H1 (cell line): ENCODE data around the gene GJC3. TPM values are rescaled to one million over a fixed set of nuclear protein-coding genes. Genes with fewer than 3 reads are reported as not detected.
A peak's percentile ranks its signal among the peaks of the same experiment; 100 is the strongest.

Experiments used
- CTCF ChIA-PET: fragments of 300-600 bp; sonication (Branson Sonifier 250); formaldehyde crosslinking; loops from one replicate; lab custom pipeline; 2021; ENCODE audit not compliant: partially characterized antibody; lab: Charles Lee
- POLR2A ChIA-PET: fragments of 300-600 bp; sonication (Branson Sonifier 250); formaldehyde crosslinking; loops from one replicate; lab custom pipeline; 2021; ENCODE audit warnings: inconsistent platforms; ENCODE audit not compliant: partially characterized antibody; lab: Charles Lee
- DNase-seq, 2 experiments: peaks; one replicate each; pipeline versions ENCODE4 v3.0.0 to v3.0.0-alpha.2; 2010 to 2022; ENCODE audit warnings: low spot score in 2 of 2, low read depth in 1 of 2, mixed read lengths in 1 of 2
- FAIRE-seq: peaks from 2 replicates; lab custom pipeline; 2011; peaks lifted over from hg19 to GRCh38; lab: Jason Lieb, UNC
- H2AFZ ChIP-seq: 2 replicates; pipeline ENCODE4 v1.8.1; 2012; ENCODE audit warnings: low read length, inconsistent platforms
- H2AK5ac ChIP-seq: 2 replicates; pipeline ENCODE4 v1.6.1; 2013; ENCODE audit warnings: low read depth, low read length
- H2BK120ac ChIP-seq: replicated peaks from 2 replicates; pipeline ENCODE3; 2013; ENCODE audit warnings: low read depth, low read length, inconsistent platforms
- H2BK12ac ChIP-seq: 2 replicates; pipeline ENCODE4 v1.6.1; 2013; ENCODE audit warnings: low read depth, low read length
- H2BK15ac ChIP-seq: 2 replicates; pipeline ENCODE4 v1.6.1; 2013; ENCODE audit warnings: low read length
- H2BK20ac ChIP-seq: 2 replicates; pipeline ENCODE4 v1.6.1; 2013; ENCODE audit warnings: low read length
- H2BK5ac ChIP-seq: 2 replicates; pipeline ENCODE4 v1.6.1; 2013; ENCODE audit warnings: low read depth, low read length
- H3K14ac ChIP-seq: 2 replicates; pipeline ENCODE4 v1.6.1; 2013; ENCODE audit warnings: inconsistent platforms; ENCODE audit not compliant: insufficient read length
- H3K18ac ChIP-seq: 2 replicates; pipeline ENCODE4 v1.6.1; 2013; ENCODE audit warnings: low read length; ENCODE audit errors: extremely low read depth
- H3K23ac ChIP-seq: 2 replicates; pipeline ENCODE4 v1.6.1; 2013; ENCODE audit warnings: inconsistent platforms; ENCODE audit not compliant: insufficient read length
- H3K23me2 ChIP-seq: 2 replicates; pipeline ENCODE4 v1.6.1; 2013; ENCODE audit warnings: low read depth, low read length
- H3K27ac ChIP-seq: 2 replicates; pipeline ENCODE4 v1.6.1; 2011; ENCODE audit warnings: low read depth, low read length, inconsistent platforms
- H3K27me3 ChIP-seq, 4 experiments: replicated peaks in 1 of 4; 1 replicate in 1 of 4; 2 replicates in 3 of 4; pipeline versions ENCODE4 v1.6.1 to v1.8.1; 2011 to 2013; ENCODE audit warnings: low read length in 3 of 4, mild to moderate bottlenecking in 3 of 4, inconsistent platforms in 2 of 4, mixed read lengths in 2 of 4, moderate library complexity in 1 of 4; ENCODE audit not compliant: control insufficient read depth in 3 of 4, insufficient read depth in 3 of 4; ENCODE audit errors: extremely low read depth in 1 of 4
- H3K36me3 ChIP-seq, 4 experiments: 2 replicates each; pipeline versions ENCODE4 v1.6.1 to v1.8.1; 2011 to 2013; ENCODE audit warnings: mild to moderate bottlenecking in 4 of 4, low read length in 3 of 4, moderate library complexity in 2 of 4, control low read depth in 1 of 4, inconsistent platforms in 1 of 4; ENCODE audit not compliant: insufficient read depth in 4 of 4, control insufficient read depth in 2 of 4
- H3K4ac ChIP-seq: replicated peaks from 2 replicates; pipeline ENCODE3; 2013; ENCODE audit warnings: low read length, low read depth, mixed read lengths, inconsistent platforms; ENCODE audit not compliant: insufficient read length
- H3K4me1 ChIP-seq, 4 experiments: replicated peaks in 1 of 4; 1 replicate in 1 of 4; 2 replicates in 3 of 4; pipeline versions ENCODE4 v1.6.1 to v1.8.1; 2011 to 2013; ENCODE audit warnings: low read length in 3 of 4, inconsistent platforms in 2 of 4, mixed read lengths in 1 of 4; ENCODE audit not compliant: insufficient read depth in 4 of 4, control insufficient read depth in 3 of 4
- H3K4me2 ChIP-seq, 2 experiments: 2 replicates each; pipeline versions ENCODE4 v1.6.1 to v1.8.1; 2011 to 2013; ENCODE audit warnings: low read depth in 2 of 2, low read length in 2 of 2, control low read depth in 1 of 2, inconsistent platforms in 1 of 2, mild to moderate bottlenecking in 1 of 2; ENCODE audit not compliant: insufficient read depth in 1 of 2
- H3K4me3 ChIP-seq, 4 experiments: fragments of 200-600, 300-600 bp in 1 of 4; sonication (generic), shearing (Covaris generic), sonication (Bioruptor Twin) in 1 of 4; 2 replicates each; pipeline versions ENCODE4 v1.5.1 to v1.8.1; 2011 to 2016; ENCODE audit warnings: low read length in 4 of 4, low read depth in 3 of 4, control low read depth in 2 of 4, inconsistent platforms in 2 of 4, mild to moderate bottlenecking in 2 of 4, mixed read lengths in 1 of 4, moderate library complexity in 1 of 4; ENCODE audit not compliant: insufficient read depth in 2 of 4; ENCODE audit errors: extremely low read depth in 1 of 4
- H3K56ac ChIP-seq: replicated peaks from 2 replicates; pipeline ENCODE3; 2013; ENCODE audit warnings: low read depth, mild to moderate bottlenecking, mixed read lengths, low read length, inconsistent platforms; ENCODE audit not compliant: insufficient read length
- H3K79me1 ChIP-seq: 2 replicates; pipeline ENCODE4 v1.6.1; 2013; ENCODE audit warnings: low read depth, low read length, control low read depth
- H3K79me2 ChIP-seq, 2 experiments: 2 replicates each; pipeline versions ENCODE4 v1.6.1 to v1.8.1; 2012 to 2013; ENCODE audit warnings: low read length in 2 of 2, mild to moderate bottlenecking in 2 of 2, inconsistent platforms in 1 of 2; ENCODE audit not compliant: insufficient read depth in 2 of 2, control insufficient read depth in 1 of 2
- H3K9ac ChIP-seq, 4 experiments: replicated peaks in 1 of 4; 1 replicate in 1 of 4; 2 replicates in 3 of 4; pipeline versions ENCODE4 v1.6.1 to v1.8.1; 2011 to 2013; ENCODE audit warnings: low read depth in 3 of 4, low read length in 3 of 4, control low read depth in 2 of 4, mild to moderate bottlenecking in 2 of 4, moderate library complexity in 2 of 4, inconsistent platforms in 1 of 4; ENCODE audit errors: extremely low read depth in 1 of 4
- H3K9me3 ChIP-seq, 2 experiments: 2 replicates each; pipeline versions ENCODE4 v1.6.1 to v1.8.1; 2012 to 2013; ENCODE audit warnings: mild to moderate bottlenecking in 2 of 2, moderate library complexity in 2 of 2, control low read depth in 1 of 2, inconsistent platforms in 1 of 2, low read depth in 1 of 2, low read length in 1 of 2, mixed read lengths in 1 of 2; ENCODE audit not compliant: insufficient read depth in 2 of 2
- H4K20me1 ChIP-seq, 2 experiments: replicated peaks in 1 of 2; 2 replicates each; pipeline versions ENCODE3 to v1.8.1; 2011 to 2013; ENCODE audit warnings: inconsistent platforms in 2 of 2, low read length in 2 of 2, mild to moderate bottlenecking in 1 of 2; ENCODE audit not compliant: insufficient read depth in 2 of 2, control insufficient read depth in 1 of 2
- H4K5ac ChIP-seq: 2 replicates; pipeline ENCODE4 v1.6.1; 2013; ENCODE audit warnings: low read length, low read depth, mixed read lengths, inconsistent platforms; ENCODE audit not compliant: insufficient read length
- H4K8ac ChIP-seq: 2 replicates; pipeline ENCODE4 v1.8.0; 2013; ENCODE audit warnings: mild to moderate bottlenecking, moderate library complexity, low read length, inconsistent platforms; ENCODE audit not compliant: insufficient read depth; ENCODE audit errors: extremely low read depth
- H4K91ac ChIP-seq: replicated peaks from 2 replicates; pipeline ENCODE3; 2013; ENCODE audit warnings: low read length, mixed read lengths, inconsistent platforms; ENCODE audit not compliant: insufficient read length
- ASH2L ChIP-seq: fragments of 200-600, 300-600 bp; sonication (generic); IDR thresholded peaks from one replicate; pipeline ENCODE4 v1.7.1; 2017; ENCODE audit warnings: low read length
- CBX8 ChIP-seq: fragments of 300-800, 300-1000 bp; sonication (generic); IDR thresholded peaks from 2 replicates; pipeline ENCODE4 v1.7.1; 2016; ENCODE audit warnings: low read depth, low read length, borderline replicate concordance
- CREB1 ChIP-seq: IDR thresholded peaks from 2 replicates; pipeline ENCODE4 v1.6.1; 2012; ENCODE audit warnings: inconsistent platforms
- EZH2 ChIP-seq: fragments of 200-600 bp; sonication (generic); IDR thresholded peaks from 2 replicates; pipeline ENCODE4 v1.7.1; 2012; ENCODE audit warnings: low read depth, mild to moderate bottlenecking, moderate library complexity, low read length, inconsistent platforms; ENCODE audit not compliant: severe bottlenecking
- GTF2F1 ChIP-seq: IDR thresholded peaks from 2 replicates; pipeline ENCODE4 v1.6.1; 2012; ENCODE audit warnings: low read depth, low read length, improper control_type of control experiment, borderline replicate concordance
- KDM5A ChIP-seq: fragments of 200-600 bp; IDR thresholded peaks from 2 replicates; pipeline ENCODE4 v1.7.1; 2012; ENCODE audit warnings: mild to moderate bottlenecking, low read length, inconsistent platforms, mixed read lengths
- NRF1 ChIP-seq: IDR thresholded peaks from 2 replicates; pipeline ENCODE4 v1.6.1; 2011; ENCODE audit warnings: mild to moderate bottlenecking, low read depth, low read length, improper control_type of control experiment
- PHF8 ChIP-seq: fragments of 200-600 bp; sonication (generic); conservative IDR thresholded peaks from 2 replicates; pipeline ENCODE4 v1.7.1; 2012; ENCODE audit warnings: low read depth, mild to moderate bottlenecking, inconsistent platforms, low read length, moderate library complexity
- RFX5 ChIP-seq: IDR thresholded peaks from 2 replicates; pipeline ENCODE4 v1.6.1; 2011; ENCODE audit warnings: low read depth, low read length, improper control_type of control experiment, borderline replicate concordance
- SP2 ChIP-seq: IDR thresholded peaks from 2 replicates; pipeline ENCODE4 v1.6.1; 2012; ENCODE audit warnings: mild to moderate bottlenecking, low read length, inconsistent platforms
- SRF ChIP-seq: IDR thresholded peaks from 2 replicates; pipeline ENCODE4 v1.6.1; 2011; ENCODE audit warnings: mild to moderate bottlenecking, low read depth, low read length, moderate library complexity
- WGBS, 2 experiments: shearing (Covaris generic) in 1 of 2; methylation state at CpG; one replicate each; pipeline versions ENCODE4 v1.1.6 to v1.1.7; 2013 to 2015; ENCODE audit warnings: low lambda C conversion rate in 2 of 2, mixed read lengths in 2 of 2, inconsistent platforms in 1 of 2, low coverage in 1 of 2, missing lambda C conversion rate in 1 of 2; ENCODE audit not compliant: insufficient replicate concordance in 2 of 2, insufficient coverage in 1 of 2, insufficient read length in 1 of 2; ENCODE audit errors: extremely low coverage in 1 of 2, missing lambda C conversion rate in 1 of 2; 5-methylcytosine and 5-hydroxymethylcytosine counted together
- polyA plus RNA-seq, 7 experiments: library from polyadenylated mRNA; depleted of rRNA in 3 of 7; stranded (reverse) in 5 of 7; unstranded in 2 of 7; fragments of >200 nt in 5 of 7; fragments of 200-250 nt in 2 of 7; gene quantifications; 1 replicate in 5 of 7; 2 replicates in 1 of 7; 4 replicates in 1 of 7; pipeline versions ENCODE4 v1.2.1 to v1.2.3, GENCODE V29; 2011 to 2013; ENCODE audit warnings: missing spikeins in 2 of 7, mixed read lengths in 2 of 7
- total RNA-seq: library from RNA; stranded (reverse); fragmentation: NEBNext Ultra II Directional; extraction: Animal tissue kit (Norgen Biotek cat#: 25700); gene quantifications from 2 replicates; pipeline ENCODE4 v1.2.1, GENCODE V29; 2021
- TF ChIP-seq, protein P1 (sequence below), 3 experiments: IDR thresholded peaks; 1 replicate in 2 of 3; 2 replicates in 1 of 3; pipeline versions ENCODE4 v1.5.1 to v1.6.1; 2011; ENCODE audit warnings: low read length in 3 of 3, mild to moderate bottlenecking in 3 of 3, inconsistent platforms in 2 of 3, low read depth in 1 of 3, moderate library complexity in 1 of 3; ENCODE audit not compliant: insufficient read depth in 1 of 3; ENCODE audit errors: control extremely low read depth in 1 of 3

GJC3 gene
- total and polyA plus RNA-seq, 2 of the 8 experiments (the other 6 are each of a cell fraction or from before 2014, with no cell fraction given) = 2.7 to 3.0 TPM

DNA sequence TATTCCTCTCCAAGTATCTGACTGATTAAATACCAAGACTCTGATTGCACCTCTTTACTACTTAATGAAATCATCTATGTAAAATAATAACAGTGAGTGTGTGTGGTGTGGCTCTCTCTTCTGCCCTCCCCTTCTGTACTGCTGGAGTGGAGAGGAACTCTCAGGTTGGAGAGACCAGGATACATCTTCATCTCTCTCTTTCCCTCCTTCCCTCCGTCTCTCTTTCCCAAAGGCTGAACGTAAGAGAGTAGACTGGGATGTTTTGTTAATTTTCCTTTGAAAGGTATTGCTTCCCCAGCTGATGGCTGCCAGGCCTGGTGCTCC lies 272 bp upstream of the GJC3 start:
- CTCF ChIA-PET = interaction anchor here (0.6 to 2.7 kb wide), 20 partner anchors 9 to 357 kb away, joined by 3 to 27 read pairs (median 5); partner anchors contain the start of gene ZSCAN21
- DNase-seq = no peak
- no peak overlapping the region for H2AK5ac ChIP-seq
- no peaks in the 10 kb centered on the region for H3K27me3 ChIP-seq
- H3K4me2 ChIP-seq = peak overlapping the region; percentile 9 to 48
- H2BK15ac ChIP-seq = peak overlapping the region; percentile 4; the same call in 1 of the 2 replicates
- no peak overlapping the region for H4K8ac ChIP-seq
- no peaks in the 10 kb centered on the region for H3K79me2 ChIP-seq
- no peak overlapping the region for H3K27ac ChIP-seq
- FAIRE-seq = no peak
- no peak overlapping the region for H3K9ac ChIP-seq
- H3K18ac ChIP-seq = no peak overlapping the region
- no peaks in the 10 kb centered on the region for H3K23me2 ChIP-seq
- no peak overlapping the region for H2BK120ac ChIP-seq
- POLR2A ChIA-PET = interaction anchor here (0.9 to 3.4 kb wide), 5 partner anchors 10 to 499 kb away, joined by 3 to 45 read pairs (median 8); partner anchors contain the start of genes AP4M1 and MCM7
- 0 out of 2 replicates have a peak overlapping the region, but pooled peaks have one; percentile 6 for H2AFZ ChIP-seq
- peak overlapping the region; percentile 9; the same call in 1 of the 2 replicates for H2BK5ac ChIP-seq
- peaks cover 2 to 10% (median 4%) of the 10 kb centered on the region in 4 experiments; a peak in 5 of 7 replicates for H3K4me1 ChIP-seq
- H2BK12ac ChIP-seq = peak overlapping the region; percentile 42; the same call in 1 of the 2 replicates
- H3K23ac ChIP-seq = no peak overlapping the region
- peak overlapping the region; percentile 49; the same call in 1 of the 2 replicates for H2BK20ac ChIP-seq
- H4K91ac ChIP-seq = peak overlapping the region; percentile 84
- 71% methylated on average over 2 of the region's 2 CpGs; no CpG with 5 or more reads in 1 of the 2 experiments for WGBS, 2 experiments
- no peaks in the 10 kb centered on the region for H3K79me1 ChIP-seq
- peak overlapping the region; percentile 28 for H4K5ac ChIP-seq
- H3K4ac ChIP-seq = peak overlapping the region; percentile 96
- H3K56ac ChIP-seq = no peak overlapping the region
- H3K14ac ChIP-seq = no peak overlapping the region
- peak overlapping the region in 2 of 4 experiments; percentile 14 to 49; a peak in 3 of 8 replicates for H3K4me3 ChIP-seq
- no peaks in the 10 kb centered on the region for H3K36me3 ChIP-seq
- H3K9me3 ChIP-seq = no peaks in the 10 kb centered on the region
- no peaks in the 10 kb centered on the region for H4K20me1 ChIP-seq
- no peak for TF ChIP-seq PHF8
- no peak for TF ChIP-seq SP2
- TF ChIP-seq NRF1 = no peak
- no peak for TF ChIP-seq KDM5A
- no peak for TF ChIP-seq ASH2L
- no peak for TF ChIP-seq SRF
- TF ChIP-seq RFX5 = no peak
- TF ChIP-seq CBX8 = no peak
- TF ChIP-seq GTF2F1 = no peak
- TF ChIP-seq, protein P1, sequence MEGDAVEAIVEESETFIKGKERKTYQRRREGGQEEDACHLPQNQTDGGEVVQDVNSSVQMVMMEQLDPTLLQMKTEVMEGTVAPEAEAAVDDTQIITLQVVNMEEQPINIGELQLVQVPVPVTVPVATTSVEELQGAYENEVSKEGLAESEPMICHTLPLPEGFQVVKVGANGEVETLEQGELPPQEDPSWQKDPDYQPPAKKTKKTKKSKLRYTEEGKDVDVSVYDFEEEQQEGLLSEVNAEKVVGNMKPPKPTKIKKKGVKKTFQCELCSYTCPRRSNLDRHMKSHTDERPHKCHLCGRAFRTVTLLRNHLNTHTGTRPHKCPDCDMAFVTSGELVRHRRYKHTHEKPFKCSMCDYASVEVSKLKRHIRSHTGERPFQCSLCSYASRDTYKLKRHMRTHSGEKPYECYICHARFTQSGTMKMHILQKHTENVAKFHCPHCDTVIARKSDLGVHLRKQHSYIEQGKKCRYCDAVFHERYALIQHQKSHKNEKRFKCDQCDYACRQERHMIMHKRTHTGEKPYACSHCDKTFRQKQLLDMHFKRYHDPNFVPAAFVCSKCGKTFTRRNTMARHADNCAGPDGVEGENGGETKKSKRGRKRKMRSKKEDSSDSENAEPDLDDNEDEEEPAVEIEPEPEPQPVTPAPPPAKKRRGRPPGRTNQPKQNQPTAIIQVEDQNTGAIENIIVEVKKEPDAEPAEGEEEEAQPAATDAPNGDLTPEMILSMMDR (IDR thresholded peaks at IDR 0.05; ENCODE audit: control extremely low read depth in 1 of 3, insufficient read depth in 1 of 3, low read depth in 1 of 3, low read length in 3 of 3) = no peak
- no peak for TF ChIP-seq EZH2
- no peak for TF ChIP-seq CREB1
